ENCODE results near the gene KLK3. TPM values are rescaled to one million over a fixed set of nuclear protein-coding genes. Genes with fewer than 3 reads are reported as not detected.

Gene KLK3
- total RNA-seq, 1 donor from 2014 or later, result not detected

DNA sequence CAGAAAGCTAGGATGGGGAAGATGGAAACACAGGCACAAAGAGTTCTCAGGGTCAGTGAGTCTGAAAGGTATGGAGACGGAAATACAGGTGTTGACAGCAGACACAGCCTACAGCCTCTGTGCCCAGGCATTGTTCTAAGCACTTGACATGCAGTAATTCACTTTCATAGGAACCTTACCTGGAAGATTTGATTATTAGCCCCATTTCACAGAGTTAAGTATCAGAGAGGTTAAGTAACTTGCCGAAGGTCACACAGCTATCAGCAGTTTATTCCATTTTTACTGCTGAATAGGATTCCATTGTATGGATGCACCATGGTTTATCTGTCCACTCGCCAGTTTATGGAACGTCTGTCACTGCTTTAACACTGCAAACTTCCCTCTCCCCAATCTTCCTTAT is 43.3 kb downstream of the KLK3 start:
- intact Hi-C loops (cut with micrococcal nuclease), result no loop called here
- Mint-ChIP-seq H3K4me1 (ENCODE audit: low read depth) (no peaks in the 10 kb centered on the region), H3K4me3 (ENCODE audit: low read depth) (no peak overlapping the region), H3K27me3 (ENCODE audit: low read depth) (peaks cover 2% of the 10 kb centered on the region), H3K9me3 (peaks cover 4% of the 10 kb centered on the region), H3K36me3 (ENCODE audit: low read depth) (no peaks in the 10 kb centered on the region), H3K27ac (no peak overlapping the region)
- DNase-seq (ENCODE audit: low spot score), result no peak

DNA sequence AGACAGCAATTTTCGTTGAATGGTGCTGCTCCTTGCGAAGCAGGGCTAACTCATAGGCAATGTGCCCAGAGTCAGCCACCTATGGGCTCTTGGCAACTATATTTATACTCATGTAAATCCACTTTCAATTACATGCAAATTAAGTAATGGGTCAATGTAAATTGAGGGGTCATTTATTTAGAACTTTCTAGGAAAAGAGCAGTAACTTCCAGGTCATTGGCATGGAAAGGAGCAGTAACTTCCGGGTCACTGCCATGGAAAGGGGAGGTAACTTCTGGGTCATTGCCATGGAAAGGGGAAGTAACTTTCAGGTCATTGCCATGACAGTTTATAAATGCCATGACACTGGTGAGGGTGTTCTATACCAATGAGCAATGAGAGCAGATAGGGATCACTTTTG is 44.9 kb downstream of the KLK3 start:
- Mint-ChIP-seq H3K27me3 (ENCODE audit: low read depth) (peaks cover 2% of the 10 kb centered on the region), H3K4me3 (ENCODE audit: low read depth) (no peak overlapping the region), H3K4me1 (ENCODE audit: low read depth) (no peaks in the 10 kb centered on the region), H3K36me3 (ENCODE audit: low read depth) (no peaks in the 10 kb centered on the region), H3K9me3 (peaks cover 4% of the 10 kb centered on the region), H3K27ac (no peak overlapping the region)
- no peak for DNase-seq (ENCODE audit: low spot score)
- intact Hi-C loops (cut with micrococcal nuclease), result no loop called here

DNA sequence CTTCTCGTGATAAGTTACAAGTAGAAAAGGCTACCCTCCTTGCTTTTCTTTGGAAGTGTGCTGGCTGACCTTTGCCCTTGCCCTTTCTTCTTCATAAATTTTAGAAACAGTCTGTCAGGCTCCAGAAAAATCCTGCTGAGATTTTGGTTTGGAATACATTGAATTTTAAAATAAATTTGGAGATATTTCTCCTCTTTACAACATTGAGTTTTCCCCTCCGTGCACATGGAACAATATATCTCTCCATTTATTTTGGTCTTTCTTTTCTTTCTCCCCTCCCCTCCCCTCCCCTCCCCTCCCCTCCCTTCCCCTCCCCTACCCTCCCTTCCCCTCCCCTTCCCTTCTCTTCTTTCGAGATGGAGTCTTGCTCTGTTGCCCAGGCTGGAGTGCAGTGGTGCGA is 47.9 kb downstream of the KLK3 start:
- no peak for DNase-seq (ENCODE audit: low spot score)
- no peak overlapping the region for H3K4me3 Mint-ChIP-seq (ENCODE audit: low read depth)
- no peaks in the 10 kb centered on the region for H3K9me3 Mint-ChIP-seq

DNA sequence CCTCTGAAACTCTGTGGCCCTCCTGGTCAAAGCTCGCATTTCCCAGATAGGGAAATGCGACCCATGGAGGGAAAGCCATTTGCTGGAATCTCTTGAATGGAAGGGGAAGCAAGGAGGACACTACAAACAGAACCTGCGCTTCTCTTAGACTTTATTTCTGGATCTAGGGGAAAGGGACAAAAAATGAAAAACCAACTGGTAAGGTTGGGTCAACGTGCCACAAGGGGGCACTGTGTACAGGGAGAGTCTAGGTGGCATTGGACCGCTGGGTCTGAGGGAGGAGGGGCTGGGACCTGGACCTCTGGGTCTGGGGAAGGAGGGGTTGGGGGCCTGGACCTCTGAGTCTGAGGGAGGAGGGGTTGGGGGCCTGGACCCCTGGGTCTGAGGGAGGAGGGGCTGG is 51.5 kb downstream of the KLK3 start:
- Mint-ChIP-seq H3K4me3 (ENCODE audit: low read depth) (no peak overlapping the region), H3K27me3 (ENCODE audit: low read depth) (peaks cover 36% of the 10 kb centered on the region), H3K36me3 (ENCODE audit: low read depth) (no peaks in the 10 kb centered on the region), H3K4me1 (ENCODE audit: low read depth) (peaks cover 4% of the 10 kb centered on the region), H3K27ac (no peak overlapping the region), H3K9me3 (no peaks in the 10 kb centered on the region)
- intact Hi-C loops (cut with micrococcal nuclease), result loop anchor here (1.0 kb wide), 1 partner anchor 16 kb away; no protein-coding TSS in a partner anchor
- DNase-seq (ENCODE audit: low spot score), result peak; percentile 15

More for the DNA sequence above, 47.9 kb downstream of the KLK3 start:
- Mint-ChIP-seq H3K4me1 (ENCODE audit: low read depth) (no peaks in the 10 kb centered on the region), H3K27ac (no peak overlapping the region), H3K27me3 (ENCODE audit: low read depth) (peaks cover 7% of the 10 kb centered on the region), H3K36me3 (ENCODE audit: low read depth) (no peaks in the 10 kb centered on the region)
- intact Hi-C loops (cut with micrococcal nuclease), result no loop called here

DNA sequence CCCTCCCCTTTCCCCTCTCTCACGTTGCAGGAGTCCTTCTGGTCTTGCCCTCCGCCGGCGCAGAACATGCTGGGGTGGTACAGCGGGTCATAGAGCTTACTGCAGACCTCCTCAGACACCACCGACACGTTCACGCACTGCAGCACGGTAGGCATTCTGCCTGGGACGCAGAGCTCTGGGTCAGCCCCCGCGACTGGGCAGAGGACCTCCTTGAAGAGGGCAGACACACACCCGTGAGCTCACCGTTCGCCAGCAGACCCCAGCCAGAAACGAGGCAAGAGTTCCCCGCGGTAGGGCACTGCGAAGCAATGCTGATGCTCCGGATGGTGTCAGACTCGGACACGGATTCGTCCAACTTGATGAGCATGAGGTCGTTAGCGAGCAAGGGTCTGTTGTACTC is 53.6 kb downstream of the KLK3 start:
- H3K4me3 Mint-ChIP-seq (ENCODE audit: low read depth), result no peak overlapping the region
- intact Hi-C loops (cut with micrococcal nuclease), result no loop called here
- no peak for DNase-seq (ENCODE audit: low spot score)
- H3K4me1 Mint-ChIP-seq (ENCODE audit: low read depth), result peaks cover 4% of the 10 kb centered on the region
- H3K27me3 Mint-ChIP-seq (ENCODE audit: low read depth), result peaks cover 36% of the 10 kb centered on the region
- H3K9me3 Mint-ChIP-seq, result no peaks in the 10 kb centered on the region
- no peak overlapping the region for H3K27ac Mint-ChIP-seq
- H3K36me3 Mint-ChIP-seq (ENCODE audit: low read depth), result no peaks in the 10 kb centered on the region

DNA sequence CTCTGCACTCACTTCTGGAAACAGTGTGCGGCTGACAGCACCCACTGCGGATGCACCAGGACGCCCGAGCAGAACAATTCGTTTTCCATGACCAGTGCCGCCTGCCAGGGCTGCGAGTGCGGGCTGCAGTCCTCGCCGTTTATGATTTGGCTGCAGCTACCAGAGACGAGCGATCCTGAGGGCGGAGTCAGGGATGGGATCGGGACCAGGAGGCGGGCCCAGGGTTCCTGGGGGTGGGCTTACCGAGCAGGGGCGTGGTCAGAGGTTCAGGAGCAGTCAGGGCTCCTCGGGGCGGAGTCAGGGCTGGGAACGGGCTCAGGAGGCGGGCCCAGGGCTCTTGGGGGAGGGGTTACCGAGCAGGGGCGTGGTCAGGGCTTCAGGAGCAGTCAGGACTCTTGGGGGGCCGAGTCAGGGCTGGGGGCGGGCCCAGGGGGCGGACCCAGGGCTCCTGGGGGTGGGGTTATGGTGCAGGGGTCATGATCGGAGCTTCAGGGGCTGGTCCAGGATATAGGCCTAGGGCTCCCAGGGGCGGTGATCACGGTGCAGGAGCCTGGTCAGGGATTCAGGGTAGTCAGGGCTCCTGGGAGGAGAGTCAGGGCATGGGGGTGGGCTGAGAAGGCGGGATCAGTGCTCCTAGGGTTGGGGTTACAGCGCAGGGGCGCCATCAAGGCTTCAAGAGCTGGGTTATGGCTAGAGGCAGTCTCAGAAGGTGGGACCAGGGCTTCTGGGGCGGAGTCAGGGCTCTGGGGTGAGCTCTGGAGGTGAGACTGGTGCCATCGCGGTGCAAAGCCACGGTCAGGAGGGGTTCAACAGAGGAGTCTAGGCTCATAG is 54.7 kb downstream of the KLK3 start:
- peak; percentile 38 for DNase-seq (ENCODE audit: low spot score)
- Mint-ChIP-seq H3K27me3 (ENCODE audit: low read depth) (peaks cover 36% of the 10 kb centered on the region), H3K36me3 (ENCODE audit: low read depth) (no peaks in the 10 kb centered on the region), H3K9me3 (no peaks in the 10 kb centered on the region), H3K4me1 (ENCODE audit: low read depth) (peaks cover 4% of the 10 kb centered on the region), H3K4me3 (ENCODE audit: low read depth) (no peak overlapping the region), H3K27ac (no peak overlapping the region)
- intact Hi-C loops (cut with micrococcal nuclease), result no loop called here

Other genes starting within 250 kb of the KLK3 start
- gene SYT3, start 215.0 kb upstream of the KLK3 start, total RNA-seq, result 0.07 TPM in 1 of 2 replicates, not detected in the other
- gene C19orf81, start 205.5 kb upstream of the KLK3 start, total RNA-seq, result 1.5 TPM in 1 of 2 replicates, not detected in the other
- not detected in 2 replicates for gene SHANK1, start 135.1 kb upstream of the KLK3 start, total RNA-seq
- 1.2 and 1.7 TPM in 2 replicates for gene CLEC11A, start 131.6 kb upstream of the KLK3 start, total RNA-seq
- not detected in 2 replicates for gene GPR32, start 84.5 kb upstream of the KLK3 start, total RNA-seq
- not detected in 2 replicates for gene ACP4, start 64.5 kb upstream of the KLK3 start, total RNA-seq
- 3.0 and 3.5 TPM in 2 replicates for gene KLK1, start 31.1 kb upstream of the KLK3 start, total RNA-seq
- gene KLK15, start 21.3 kb upstream of the KLK3 start, total RNA-seq, result not detected in 2 replicates
- gene KLK2, start 18.5 kb downstream of the KLK3 start, total RNA-seq, result 0.44 TPM in 1 of 2 replicates, not detected in the other
- not detected in 2 replicates for gene KLK4, start 56.5 kb downstream of the KLK3 start, total RNA-seq
- not detected in 2 replicates for gene KLK5, start 98.1 kb downstream of the KLK3 start, total RNA-seq
- not detected in 2 replicates for gene KLK6, start 114.7 kb downstream of the KLK3 start, total RNA-seq
- gene KLK7, start 129.0 kb downstream of the KLK3 start, total RNA-seq, result not detected in 2 replicates
- gene KLK8, start 146.7 kb downstream of the KLK3 start, total RNA-seq, result not detected in 2 replicates
- gene KLK10, start 164.8 kb downstream of the KLK3 start, total RNA-seq, result not detected in 2 replicates
- gene KLK11, start 171.7 kb downstream of the KLK3 start, total RNA-seq, result not detected in 2 replicates
- gene KLK12, start 180.1 kb downstream of the KLK3 start, total RNA-seq, result not detected in 2 replicates
- gene KLK13, start 210.2 kb downstream of the KLK3 start, total RNA-seq, result not detected in 2 replicates
- gene KLK14, start 228.0 kb downstream of the KLK3 start, total RNA-seq, result 0.44 and 0.52 TPM in 2 replicates